A549 (cell line): ENCODE results near the gene TBC1D8. TPM values are rescaled to one million over a fixed set of nuclear protein-coding genes. Genes with fewer than 3 reads are reported as not detected.
A peak's percentile ranks its signal among the peaks of the same experiment; 100 is the strongest.

Experiments
- ATAC-seq, 2 experiments: fragments of 200-7000 bp in 1 of 2; fragments of >200 bp in 1 of 2; cut with Nextera tagmentation in 1 of 2; cut with Tn5 transposase in 1 of 2; 3 replicates each; pipeline versions ENCODE4 v1.8.0 to v1.9.1; 2018 to 2020; ENCODE audit warnings: mild to moderate bottlenecking in 1 of 2, moderate library complexity in 1 of 2
- CTCF ChIA-PET: fragments of 300-600 bp; sonication (Branson Sonifier 250); formaldehyde crosslinking; extraction: SDS; loops from one replicate; lab custom pipeline; 2021; ENCODE audit warnings: antibody characterized with exemption, inconsistent platforms; lab: Yijun Ruan, JAX
- POLR2A ChIA-PET: fragments of 350-600 bp; formaldehyde crosslinking; extraction: SDS; loops from one replicate; lab custom pipeline; 2021; ENCODE audit warnings: antibody characterized with exemption, inconsistent platforms; lab: Yijun Ruan, JAX
- DNase-seq, 2 experiments: peaks; one replicate each; pipeline versions ENCODE4 v3.0.0 to v3.0.0-alpha.2; 2011 to 2016; ENCODE audit warnings: low read depth in 1 of 2, low spot score in 1 of 2
- FAIRE-seq: peaks from 2 replicates; lab custom pipeline; 2011; peaks lifted over from hg19 to GRCh38; lab: Jason Lieb, UNC
- H3K27ac ChIP-seq, 2 experiments: fragments of >200 bp; sonication (Bioruptor Twin); formaldehyde crosslinking; 3 replicates each; pipeline ENCODE4 v1.5.1; 2016 to 2017
- H3K4me1 ChIP-seq: fragments of >200 bp; sonication (Bioruptor Twin); formaldehyde crosslinking; 3 replicates; pipeline ENCODE4 v1.6.1; 2016
- H3K4me2 ChIP-seq: fragments of >200 bp; sonication (Bioruptor Twin); formaldehyde crosslinking; 3 replicates; pipeline ENCODE4 v1.6.1; 2016
- H3K4me3 ChIP-seq: fragments of >200 bp; sonication (Bioruptor Twin); formaldehyde crosslinking; 3 replicates; pipeline ENCODE4 v1.5.1; 2016
- H3K9me3 ChIP-seq: fragments of >200 bp; sonication (Bioruptor Twin); formaldehyde crosslinking; 3 replicates; pipeline ENCODE4 v1.6.1; 2016
- CEBPB ChIP-seq, 2 experiments: fragments of >200 bp in 1 of 2; sonication (Bioruptor Twin) in 1 of 2; formaldehyde crosslinking in 1 of 2; IDR thresholded peaks; 2 replicates each; pipeline ENCODE4 v1.6.1; 2012 to 2016
- CTCF ChIP-seq: fragments of >200 bp; sonication (Bioruptor Twin); formaldehyde crosslinking; IDR thresholded peaks from 3 replicates; pipeline ENCODE4 v1.5.1; 2016
- EHF ChIP-seq: fragments of 250-450 bp; sonication (Bioruptor Pico); IDR thresholded peaks from 2 replicates; pipeline ENCODE4 v1.5.0; 2020; ENCODE audit warnings: mild to moderate bottlenecking
- EP300 ChIP-seq, 2 experiments: fragments of >200 bp; sonication (Bioruptor Twin); formaldehyde crosslinking; IDR thresholded peaks; 2 replicates in 1 of 2; 3 replicates in 1 of 2; pipeline ENCODE4 v1.6.1; 2016 to 2017
- ESRRA ChIP-seq: fragments of 150-350 bp; IDR thresholded peaks from 2 replicates; pipeline ENCODE4 v1.6.1; 2014; ENCODE audit warnings: mild to moderate bottlenecking, low read length, borderline replicate concordance
- FOSB ChIP-seq: fragments of 250-450 bp; sonication (Bioruptor Pico); IDR thresholded peaks from 2 replicates; pipeline ENCODE4 v1.5.0; 2020; ENCODE audit warnings: mild to moderate bottlenecking, moderate library complexity
- FOXS1 ChIP-seq: fragments of 250-450 bp; sonication (Bioruptor Pico); IDR thresholded peaks from 2 replicates; pipeline ENCODE4 v1.5.0; 2020; ENCODE audit warnings: mild to moderate bottlenecking, moderate library complexity
- HMGXB4 ChIP-seq: fragments of 250-450 bp; sonication (Bioruptor Pico); IDR thresholded peaks from 2 replicates; pipeline ENCODE4 v1.5.0; 2021; ENCODE audit warnings: mild to moderate bottlenecking, moderate library complexity, borderline replicate concordance
- HOXB13 ChIP-seq: fragments of 250-450 bp; sonication (Bioruptor Pico); IDR thresholded peaks from 2 replicates; pipeline ENCODE4 v1.5.0; 2020; ENCODE audit warnings: low read depth, mild to moderate bottlenecking, moderate library complexity
- JUNB ChIP-seq: fragments of >200 bp; sonication (Bioruptor Twin); formaldehyde crosslinking; IDR thresholded peaks from 2 replicates; pipeline ENCODE4 v1.6.1; 2016
- MAX ChIP-seq: IDR thresholded peaks from 2 replicates; pipeline ENCODE4 v1.6.1; 2012
- PHF8 ChIP-seq: fragments of 200-600 bp; sonication (generic); IDR thresholded peaks from 2 replicates; pipeline ENCODE4 v1.6.1; 2016; ENCODE audit warnings: low read depth, mild to moderate bottlenecking, antibody characterized with exemption, moderate library complexity, borderline replicate concordance
- POLR2A ChIP-seq: IDR thresholded peaks from 2 replicates; pipeline ENCODE4 v1.6.1; 2012; ENCODE audit warnings: mild to moderate bottlenecking, low read length
- RAD21 ChIP-seq, 2 experiments: fragments of >200 bp in 1 of 2; sonication (Bioruptor Twin) in 1 of 2; formaldehyde crosslinking in 1 of 2; IDR thresholded peaks in 1 of 2; conservative IDR thresholded peaks in 1 of 2; 2 replicates in 1 of 2; 3 replicates in 1 of 2; pipeline ENCODE4 v1.6.1; 2012 to 2018; ENCODE audit warnings: inconsistent platforms in 1 of 2
- SMC3 ChIP-seq: fragments of >200 bp; sonication (Bioruptor Twin); formaldehyde crosslinking; IDR thresholded peaks from 3 replicates; pipeline ENCODE4 v1.6.1; 2018; ENCODE audit warnings: inconsistent platforms
- TFCP2L1 ChIP-seq: fragments of 250-450 bp; sonication (Bioruptor Pico); IDR thresholded peaks from 2 replicates; pipeline ENCODE4 v1.5.0; 2021; ENCODE audit warnings: mild to moderate bottlenecking
- ZSCAN20 ChIP-seq: fragments of 250-450 bp; sonication (Bioruptor Pico); IDR thresholded peaks from 2 replicates; pipeline ENCODE4 v1.8.0; 2022; ENCODE audit warnings: mild to moderate bottlenecking, moderate library complexity
- WGBS: methylation state at CpG from one replicate; pipeline ENCODE4 v1.1.6; 2017; ENCODE audit errors: missing lambda C conversion rate; 5-methylcytosine and 5-hydroxymethylcytosine counted together
- polyA plus RNA-seq, 4 experiments: library from polyadenylated mRNA; depleted of rRNA in 3 of 4; stranded (reverse); fragments of >200 nt; fragmentation: RNase III in 1 of 4; extraction: RNeasy Plus Mini Kit Qiagen cat#74134 plus additional on column Dnase treatment in 1 of 4; gene quantifications; 2 replicates in 3 of 4; 3 replicates in 1 of 4; pipeline ENCODE4 v1.2.3, GENCODE V29; 2011 to 2017
- TF ChIP-seq, protein P1 (sequence below): fragments of 150-350 bp; IDR thresholded peaks from 2 replicates; pipeline ENCODE4 v1.6.1; 2014; ENCODE audit warnings: low read depth, mild to moderate bottlenecking, low read length

The TBC1D8 gene
- polyA plus RNA-seq, 2 of the 4 experiments (the other 2 are of a cell fraction), result 35.3 to 107 TPM

DNA sequence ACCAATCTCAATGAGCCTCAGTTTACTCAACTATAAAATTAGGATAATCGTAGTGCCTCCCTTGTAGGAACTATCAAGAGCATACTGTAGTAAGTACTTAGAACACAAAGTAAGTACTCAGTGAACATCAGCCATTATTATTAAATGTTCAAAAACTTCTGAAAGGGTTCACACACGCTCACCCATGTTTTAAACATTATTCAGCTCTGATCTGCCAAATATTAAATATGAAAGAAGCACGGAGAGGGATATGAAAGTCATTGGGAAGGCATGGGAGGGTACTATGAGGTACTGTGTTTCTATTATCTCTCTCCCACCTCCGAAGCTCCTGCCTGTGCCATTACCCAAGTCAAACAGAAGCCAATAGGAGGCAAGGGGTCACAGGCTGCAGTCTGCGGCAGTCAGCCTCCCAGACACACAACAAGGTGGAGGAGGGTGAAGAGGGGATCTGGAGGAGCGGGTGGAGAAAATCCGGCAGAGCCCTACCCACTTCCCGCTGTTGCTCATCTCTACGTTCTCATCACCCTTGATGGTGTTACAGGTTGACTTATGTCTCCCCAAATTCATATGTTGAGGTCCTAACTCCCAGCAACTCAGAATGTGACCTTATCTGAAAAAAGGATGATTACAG lies 2.0 kb upstream of the TBC1D8 start:
- peak overlapping the region; percentile 89 for H3K4me2 ChIP-seq
- ATAC-seq, result no peak
- no peak for FAIRE-seq

GRCh38 chr2:101152272-101153076 lies 1.3 kb upstream of the TBC1D8 start:
- DNase-seq (peak; percentile 57 to 79), FAIRE-seq (no peak), ATAC-seq (peak; percentile 44 to 61; a peak in 3 of 6 replicates)
- H3K4me1 ChIP-seq, result peaks cover 30% of the 10 kb centered on the region
- H3K9me3 ChIP-seq, result no peaks in the 10 kb centered on the region
- H3K4me2 ChIP-seq, result peak overlapping the region; percentile 89
- H3K4me3 ChIP-seq, result peak overlapping the region; percentile 85; the same call in 2 of the 3 replicates
- CTCF ChIA-PET, result interaction anchor here (0.6 to 7.5 kb wide), 57 partner anchors 10 to 557 kb away, joined by 3 to 136 read pairs (median 6); partner anchors contain the start of gene RPL31
- no peak for TF ChIP-seq EP300 (IDR thresholded peaks at IDR 0.05)
- peak; percentile 95 for TF ChIP-seq SMC3
- peak; percentile 92 for TF ChIP-seq CTCF
- TF ChIP-seq ESRRA, result peak; percentile 82; the same call in 1 of the 2 replicates
- TF ChIP-seq MAX, result 0 out of 2 replicates have a peak, but pooled peaks have one; percentile 20
- TF ChIP-seq HMGXB4 (CRISPR knock-in tag), result no peak
- peak; percentile 98 for TF ChIP-seq RAD21 (conservative IDR thresholded peaks at IDR 0.05 in 1 of 2, IDR thresholded peaks at IDR 0.05 in 1 of 2)
- TF ChIP-seq, all 56 proteins: peak for 5
- WGBS, result 40% methylated on average over 21 of the region's 21 CpGs
- peak overlapping the region; percentile 92 to 98 for H3K27ac ChIP-seq
- POLR2A ChIA-PET, result interaction anchor here (0.7 to 4.1 kb wide), 7 partner anchors 28 to 150 kb away, joined by 3 to 22 read pairs (median 4); partner anchors contain the start of gene RPL31

More for the DNA sequence above, 2.0 kb upstream of the TBC1D8 start:
- Histone ChIP-seq H3K9me3 (no peaks in the 10 kb centered on the region), H3K4me1 (peaks cover 23% of the 10 kb centered on the region), H3K27ac (peak overlapping the region; percentile 16 to 17; a peak in 1 of 6 replicates)
- DNase-seq, result no peak
- 75% methylated on average over 9 of the region's 9 CpGs for WGBS
- POLR2A ChIA-PET, result interaction anchor here (0.7 to 4.1 kb wide), 6 partner anchors 29 to 150 kb away, joined by 3 to 22 read pairs (median 4); partner anchors contain the start of gene RPL31
- CTCF ChIA-PET, result interaction anchor here (0.6 to 7.5 kb wide), 56 partner anchors 9 to 558 kb away, joined by 3 to 136 read pairs (median 6); partner anchors contain the start of gene RPL31
- TF ChIP-seq EP300 (IDR thresholded peaks at IDR 0.05) (no peak), POLR2A (no peak), HMGXB4 (CRISPR knock-in tag) (no peak), ZSCAN20 (CRISPR knock-in tag) (no peak), EHF (no peak), CEBPB (IDR thresholded peaks at IDR 0.05) (no peak), TFCP2L1 (no peak), JUNB (no peak), FOSB (CRISPR knock-in tag) (no peak), FOXS1 (CRISPR knock-in tag) (no peak), HOXB13 (CRISPR knock-in tag) (no peak), PHF8 (no peak)
- TF ChIP-seq, protein P1, sequence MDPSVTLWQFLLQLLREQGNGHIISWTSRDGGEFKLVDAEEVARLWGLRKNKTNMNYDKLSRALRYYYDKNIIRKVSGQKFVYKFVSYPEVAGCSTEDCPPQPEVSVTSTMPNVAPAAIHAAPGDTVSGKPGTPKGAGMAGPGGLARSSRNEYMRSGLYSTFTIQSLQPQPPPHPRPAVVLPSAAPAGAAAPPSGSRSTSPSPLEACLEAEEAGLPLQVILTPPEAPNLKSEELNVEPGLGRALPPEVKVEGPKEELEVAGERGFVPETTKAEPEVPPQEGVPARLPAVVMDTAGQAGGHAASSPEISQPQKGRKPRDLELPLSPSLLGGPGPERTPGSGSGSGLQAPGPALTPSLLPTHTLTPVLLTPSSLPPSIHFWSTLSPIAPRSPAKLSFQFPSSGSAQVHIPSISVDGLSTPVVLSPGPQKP, result no peak
- TF ChIP-seq, all 56 proteins: peak for 0
- no peak overlapping the region for H3K4me3 ChIP-seq
